ENCODE results near the gene CFAP73. TPM values are rescaled to one million over a fixed set of nuclear protein-coding genes. Genes with fewer than 3 reads are reported as not detected.

CFAP73 gene
- total and polyA plus RNA-seq, 2 of the 8 experiments (the other 6 are each of a cell fraction or from before 2014, with no cell fraction given) = 0.45 to 0.56 TPM

DNA sequence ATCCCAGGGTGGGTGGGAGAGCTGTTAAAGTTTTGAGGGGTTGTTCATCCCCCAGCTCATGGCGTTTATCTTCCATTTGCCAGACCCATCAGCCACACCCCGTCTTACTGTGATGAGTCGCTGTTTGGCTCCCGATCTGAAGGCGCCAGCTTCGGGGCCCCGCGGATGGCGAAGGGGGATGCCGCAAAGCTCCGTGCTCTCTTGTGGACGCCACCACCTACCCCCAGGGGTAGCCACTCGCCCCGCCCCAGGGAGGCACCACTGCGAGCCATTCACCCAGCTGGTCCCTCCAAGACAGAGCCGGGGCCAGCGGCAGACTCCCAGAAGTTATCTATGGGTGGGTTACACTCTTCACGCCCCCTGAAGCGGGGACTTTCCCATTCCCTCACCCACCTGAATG is 41.7 kb downstream of the CFAP73 start:
- Histone ChIP-seq H2BK120ac (replicated peaks; ENCODE audit: low read depth, low read length) (no peak overlapping the region), H3K9me3 (ENCODE audit: insufficient read depth in 2 of 2, low read depth in 1 of 2, low read length in 1 of 2) (no peaks in the 10 kb centered on the region), H2BK20ac (ENCODE audit: low read length) (no peak overlapping the region), H4K91ac (replicated peaks; ENCODE audit: insufficient read length, low read length) (no peak overlapping the region), H4K20me1 (replicated peaks in 1 of 2; ENCODE audit: control insufficient read depth in 1 of 2, insufficient read depth in 2 of 2, low read length in 2 of 2) (peaks cover 0 to 5% of the 10 kb centered on the region in 2 experiments), H3K79me2 (ENCODE audit: control insufficient read depth in 1 of 2, insufficient read depth in 2 of 2, low read length in 2 of 2) (peaks cover 0 to 12% of the 10 kb centered on the region in 2 experiments; a peak in 2 of 4 replicates), H4K8ac (ENCODE audit: extremely low read depth, insufficient read depth, low read length) (no peak overlapping the region), H3K56ac (replicated peaks; ENCODE audit: insufficient read length, low read depth, low read length) (no peak overlapping the region), H3K4me3 (ENCODE audit: extremely low read depth in 1 of 4, insufficient read depth in 2 of 4, low read depth in 3 of 4, low read length in 4 of 4) (no peak overlapping the region), H3K23ac (ENCODE audit: insufficient read length) (no peak overlapping the region), H3K4me2 (ENCODE audit: insufficient read depth in 1 of 2, low read depth in 2 of 2, low read length in 2 of 2) (no peak overlapping the region), H3K27ac (ENCODE audit: low read depth, low read length) (no peak overlapping the region), H4K5ac (ENCODE audit: insufficient read length, low read depth, low read length) (no peak overlapping the region), H3K18ac (ENCODE audit: extremely low read depth, low read length) (no peak overlapping the region), H3K9ac (replicated peaks in 1 of 4; ENCODE audit: extremely low read depth in 1 of 4, low read depth in 3 of 4, low read length in 3 of 4) (no peak overlapping the region), H2AK5ac (ENCODE audit: low read depth, low read length) (no peak overlapping the region), H2BK5ac (ENCODE audit: low read depth, low read length) (no peak overlapping the region), H2BK12ac (ENCODE audit: low read depth, low read length) (no peak overlapping the region), H3K36me3 (ENCODE audit: control insufficient read depth in 2 of 4, insufficient read depth in 4 of 4, low read length in 3 of 4) (peaks cover 0 to 18% (median 6%) of the 10 kb centered on the region in 4 experiments; a peak in 5 of 8 replicates), H3K23me2 (ENCODE audit: low read depth, low read length) (0 out of 2 replicates have a peak, but pooled peaks cover under 1% of the 10 kb centered on the region), H2AFZ (ENCODE audit: low read length) (no peak overlapping the region), H3K14ac (ENCODE audit: insufficient read length) (no peak overlapping the region), H3K4ac (replicated peaks; ENCODE audit: insufficient read length, low read depth, low read length) (no peak overlapping the region), H3K79me1 (ENCODE audit: low read depth, low read length) (peaks cover 5% of the 10 kb centered on the region), H3K4me1 (replicated peaks in 1 of 4; ENCODE audit: control insufficient read depth in 3 of 4, insufficient read depth in 4 of 4, low read length in 3 of 4) (peaks cover 0 to 8% (median 2%) of the 10 kb centered on the region in 4 experiments; a peak in 4 of 7 replicates), H2BK15ac (ENCODE audit: low read length) (no peak overlapping the region), H3K27me3 (replicated peaks in 1 of 4; ENCODE audit: control insufficient read depth in 3 of 4, extremely low read depth in 1 of 4, insufficient read depth in 3 of 4, low read length in 3 of 4) (no peaks in the 10 kb centered on the region)
- no peak for TF ChIP-seq PHF8 (conservative IDR thresholded peaks at IDR 0.05; ENCODE audit: low read depth, low read length)
- TF ChIP-seq YY1 (IDR thresholded peaks at IDR 0.05; ENCODE audit: low read depth, low read length) = no peak
- TF ChIP-seq, protein P1, sequence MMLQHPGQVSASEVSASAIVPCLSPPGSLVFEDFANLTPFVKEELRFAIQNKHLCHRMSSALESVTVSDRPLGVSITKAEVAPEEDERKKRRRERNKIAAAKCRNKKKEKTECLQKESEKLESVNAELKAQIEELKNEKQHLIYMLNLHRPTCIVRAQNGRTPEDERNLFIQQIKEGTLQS (IDR thresholded peaks at IDR 0.05; ENCODE audit: insufficient read depth, low read depth, low read length) = no peak
- TF ChIP-seq GTF2F1 (IDR thresholded peaks at IDR 0.05; ENCODE audit: borderline replicate concordance, low read depth, low read length) = no peak
- TF ChIP-seq SP2 (IDR thresholded peaks at IDR 0.05; ENCODE audit: low read length) = no peak
- no peak for TF ChIP-seq BACH1 (IDR thresholded peaks at IDR 0.05; ENCODE audit: low read length)
- DNase-seq (ENCODE audit: low read depth in 1 of 2, low spot score in 2 of 2) (no peak), FAIRE-seq (no peak)
- POLR2A ChIA-PET (ENCODE audit: partially characterized antibody) = interaction anchor here (1.5 kb wide), 2 partner anchors 13 to 29 kb away, joined by 3 to 7 read pairs; no protein-coding TSS in a partner anchor
- CTCF ChIA-PET (ENCODE audit: partially characterized antibody) = no interaction called here
- WGBS, 2 experiments (ENCODE audit: extremely low coverage in 1 of 2, insufficient coverage in 1 of 2, insufficient read length in 1 of 2, insufficient replicate concordance in 2 of 2, low coverage in 1 of 2, low lambda C conversion rate in 2 of 2, missing lambda C conversion rate in 1 of 2) = 93% methylated on average over 17 of the region's 19 CpGs; no CpG with 5 or more reads in 1 of the 2 experiments

Data from H1 (cell line).